NCI-H510A (cell line): ENCODE data around the gene ARHGEF1.

Experiments
- DNase-seq: peaks from one replicate; lab custom pipeline; 2025; lab: John Stamatoyannopoulos, UW

ARHGEF1 gene

GRCh38 chr19:41956621-41957020 lies 73.6 kb downstream of the ARHGEF1 start:
- no peak for DNase-seq
